GM23338 (cell line): ENCODE measurements around the gene SVOPL. TPM values are rescaled to one million over a fixed set of nuclear protein-coding genes. Genes with fewer than 3 reads are reported as not detected.

Experiments
- ATAC-seq: fragments of 200-7000 bp; cut with Tn5 transposase; 3 replicates; pipeline ENCODE4 v1.9.1; 2020
- DNase-seq: peaks from one replicate; pipeline ENCODE4 v3.0.0-alpha.2; 2015; ENCODE audit warnings: low spot score
- H2AFZ ChIP-seq: fragments of 200-600 bp; sonication (generic); 2 replicates; pipeline ENCODE4 v1.8.0; 2016; ENCODE audit warnings: antibody characterized with exemption, mild to moderate bottlenecking, moderate library complexity
- H3F3A ChIP-seq: fragments of 200-600 bp; sonication (generic); replicated peaks from 2 replicates; pipeline ENCODE4 v1.8.0; 2017; ENCODE audit warnings: antibody characterized with exemption, mixed run types, low read depth
- H3K27ac ChIP-seq: fragments of 200-600 bp; sonication (generic); 2 replicates; pipeline ENCODE4 v1.6.1; 2016; ENCODE audit warnings: low read depth
- H3K27me3 ChIP-seq: fragments of 200-600 bp; sonication (generic); 2 replicates; pipeline ENCODE4 v1.8.0; 2016; ENCODE audit warnings: mild to moderate bottlenecking, mixed run types, moderate library complexity; ENCODE audit not compliant: insufficient read depth
- H3K36me3 ChIP-seq: fragments of 200-600 bp; sonication (generic); 2 replicates; pipeline ENCODE4 v1.8.0; 2016; ENCODE audit warnings: mild to moderate bottlenecking; ENCODE audit not compliant: insufficient read depth
- H3K4me1 ChIP-seq: fragments of 200-600 bp; sonication (generic); 2 replicates; pipeline ENCODE4 v1.8.0; 2016; ENCODE audit warnings: mild to moderate bottlenecking, moderate library complexity; ENCODE audit not compliant: insufficient read depth
- H3K4me2 ChIP-seq: fragments of 200-600 bp; sonication (generic); 2 replicates; pipeline ENCODE4 v1.7.1; 2017; ENCODE audit warnings: mixed run types
- H3K4me3 ChIP-seq: fragments of 200-600 bp; sonication (generic); 2 replicates; pipeline ENCODE4 v1.6.1; 2016; ENCODE audit warnings: mixed run types
- H3K79me2 ChIP-seq: fragments of 200-600 bp; sonication (generic); replicated peaks from 2 replicates; pipeline ENCODE4 v1.8.0; 2017; ENCODE audit warnings: mild to moderate bottlenecking; ENCODE audit not compliant: insufficient read depth
- H3K9me2 ChIP-seq: fragments of 200-600 bp; sonication (generic); 2 replicates; pipeline ENCODE4 v1.8.0; 2017; ENCODE audit not compliant: insufficient read depth
- H4K20me1 ChIP-seq: fragments of 200-600 bp; sonication (generic); replicated peaks from 2 replicates; pipeline ENCODE4 v1.8.0; 2017; ENCODE audit warnings: mild to moderate bottlenecking; ENCODE audit not compliant: insufficient read depth
- H3K27ac Mint-ChIP-seq: 2 replicates; pipeline ENCODE4 v1.8.0; 2020; ENCODE audit warnings: inconsistent platforms, mild to moderate bottlenecking, moderate library complexity, mixed read lengths
- H3K27me3 Mint-ChIP-seq: 3 replicates; pipeline ENCODE4 v1.8.0; 2022; ENCODE audit warnings: low read depth, mild to moderate bottlenecking, moderate library complexity, mixed read lengths, inconsistent platforms; ENCODE audit not compliant: insufficient read depth, poor library complexity
- H3K36me3 Mint-ChIP-seq: 3 replicates; pipeline ENCODE4 v1.8.0; 2021; ENCODE audit warnings: low read depth, mild to moderate bottlenecking, inconsistent platforms, moderate library complexity, mixed read lengths
- H3K4me1 Mint-ChIP-seq: 3 replicates; pipeline ENCODE4 v1.8.0; 2020; ENCODE audit warnings: mild to moderate bottlenecking, inconsistent platforms, mixed read lengths
- H3K4me3 Mint-ChIP-seq: 3 replicates; pipeline ENCODE4 v1.8.0; 2021; ENCODE audit warnings: moderate library complexity, mild to moderate bottlenecking, inconsistent platforms, mixed read lengths
- H3K9me3 Mint-ChIP-seq: 3 replicates; pipeline ENCODE4 v1.8.0; 2020; ENCODE audit warnings: moderate library complexity, mild to moderate bottlenecking, inconsistent platforms, mixed read lengths
- CREB1 ChIP-seq: fragments of 250-450 bp; sonication (Bioruptor Pico); IDR thresholded peaks from 2 replicates; pipeline ENCODE4 v1.5.0; 2020; ENCODE audit warnings: low read depth, mild to moderate bottlenecking, moderate library complexity
- EZH2 ChIP-seq: fragments of 200-600 bp; sonication (generic); IDR thresholded peaks from one replicate; pipeline ENCODE4 v1.8.0; 2017; ENCODE audit warnings: antibody characterized with exemption, mild to moderate bottlenecking, low read depth; ENCODE audit not compliant: unreplicated experiment
- EZH2phosphoT487 ChIP-seq: fragments of 200-600 bp; sonication (generic); IDR thresholded peaks from one replicate; pipeline ENCODE4 v1.8.1; 2018; ENCODE audit warnings: antibody characterized with exemption; ENCODE audit not compliant: unreplicated experiment
- JUNB ChIP-seq: IDR thresholded peaks from one replicate; pipeline ENCODE4 v1.6.1; 2016; ENCODE audit warnings: antibody characterized with exemption; ENCODE audit not compliant: unreplicated experiment
- NANOG ChIP-seq: IDR thresholded peaks from 2 replicates; pipeline ENCODE4 v1.6.1; 2016; ENCODE audit warnings: antibody characterized with exemption, borderline replicate concordance
- POLR2AphosphoS5 ChIP-seq: IDR thresholded peaks from 2 replicates; pipeline ENCODE4 v1.6.1; 2016; ENCODE audit warnings: antibody characterized with exemption, low read depth
- STAT1 ChIP-seq: IDR thresholded peaks from one replicate; pipeline ENCODE4 v1.6.1; 2016; ENCODE audit warnings: antibody characterized with exemption; ENCODE audit not compliant: unreplicated experiment
- ZNF114 ChIP-seq: fragments of 250-450 bp; sonication (Bioruptor Pico); IDR thresholded peaks from 2 replicates; pipeline ENCODE4 v1.5.0; 2020; ENCODE audit warnings: mild to moderate bottlenecking, moderate library complexity
- ZNF331 ChIP-seq: fragments of 250-450 bp; sonication (Bioruptor Pico); IDR thresholded peaks from 2 replicates; pipeline ENCODE4 v1.5.0; 2020; ENCODE audit warnings: low read depth, mild to moderate bottlenecking, moderate library complexity
- polyA plus RNA-seq: library from polyadenylated mRNA; unstranded; fragments of >200 nt; fragmentation: Nextera tagmentation; extraction: Ambion mirVana; gene quantifications from 2 replicates; pipeline ENCODE4 v1.2.1, GENCODE V29; 2016
- total RNA-seq: library from RNA; depleted of rRNA; stranded (reverse); fragments of >200 nt; shearing (Covaris generic); gene quantifications from 2 replicates; pipeline ENCODE4 v1.2.3, GENCODE V29; 2014
- TF ChIP-seq, protein P1 (sequence below): IDR thresholded peaks from one replicate; pipeline ENCODE4 v1.6.1; 2018; ENCODE audit warnings: antibody characterized with exemption; ENCODE audit not compliant: unreplicated experiment
- TF ChIP-seq, protein P2 (sequence below): fragments of 250-450 bp; sonication (Bioruptor Pico); IDR thresholded peaks from 2 replicates; pipeline ENCODE4 v1.5.0; 2020; ENCODE audit warnings: mild to moderate bottlenecking, moderate library complexity
- TF ChIP-seq, protein P3 (sequence below): IDR thresholded peaks from 2 replicates; pipeline ENCODE4 v1.6.1; 2016; ENCODE audit warnings: antibody characterized with exemption
- TF ChIP-seq, protein P4 (sequence below), 2 experiments: fragments of 200-600 bp in 1 of 2; sonication (generic) in 1 of 2; conservative IDR thresholded peaks; 2 replicates each; pipeline versions ENCODE4 v1.5.1 to v1.6.1; 2016 to 2017; ENCODE audit warnings: antibody characterized with exemption in 2 of 2, low read depth in 2 of 2, mild to moderate bottlenecking in 2 of 2, moderate library complexity in 1 of 2

SVOPL gene
- total and polyA plus RNA-seq, 2 experiments from 2014 or later, result 1.4 to 2.1 TPM

DNA sequence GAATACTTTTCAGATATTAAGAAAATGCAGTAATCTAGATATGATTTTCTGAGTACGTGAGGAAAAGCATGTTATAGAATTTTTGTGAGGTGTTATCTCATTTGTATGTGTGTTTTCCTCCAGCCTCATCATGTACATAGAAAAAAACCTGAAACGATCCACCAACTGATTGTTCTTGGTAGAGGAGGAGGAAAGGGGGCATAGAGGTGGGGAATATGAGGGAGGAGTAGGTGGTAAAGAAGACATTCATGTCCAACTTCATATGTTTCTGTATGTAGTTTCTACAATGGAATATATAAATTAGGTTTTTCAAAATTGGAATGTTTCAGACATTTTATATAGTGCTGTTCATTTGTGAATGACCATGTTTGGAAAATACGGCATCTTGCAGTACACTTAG, 131.7 kb downstream of the SVOPL start:
- no peaks in the 10 kb centered on the region for H3K27me3 ChIP-seq
- H3K27ac Mint-ChIP-seq, result no peak overlapping the region; the same call in 1 of the 2 replicates
- no peaks in the 10 kb centered on the region for H3K4me1 ChIP-seq
- no peak overlapping the region for H3K4me2 ChIP-seq
- 0 out of 2 replicates have a peak, but pooled peaks cover 2% of the 10 kb centered on the region for H3K9me2 ChIP-seq
- peaks cover 22% of the 10 kb centered on the region for H3K79me2 ChIP-seq
- TF ChIP-seq, protein P1, sequence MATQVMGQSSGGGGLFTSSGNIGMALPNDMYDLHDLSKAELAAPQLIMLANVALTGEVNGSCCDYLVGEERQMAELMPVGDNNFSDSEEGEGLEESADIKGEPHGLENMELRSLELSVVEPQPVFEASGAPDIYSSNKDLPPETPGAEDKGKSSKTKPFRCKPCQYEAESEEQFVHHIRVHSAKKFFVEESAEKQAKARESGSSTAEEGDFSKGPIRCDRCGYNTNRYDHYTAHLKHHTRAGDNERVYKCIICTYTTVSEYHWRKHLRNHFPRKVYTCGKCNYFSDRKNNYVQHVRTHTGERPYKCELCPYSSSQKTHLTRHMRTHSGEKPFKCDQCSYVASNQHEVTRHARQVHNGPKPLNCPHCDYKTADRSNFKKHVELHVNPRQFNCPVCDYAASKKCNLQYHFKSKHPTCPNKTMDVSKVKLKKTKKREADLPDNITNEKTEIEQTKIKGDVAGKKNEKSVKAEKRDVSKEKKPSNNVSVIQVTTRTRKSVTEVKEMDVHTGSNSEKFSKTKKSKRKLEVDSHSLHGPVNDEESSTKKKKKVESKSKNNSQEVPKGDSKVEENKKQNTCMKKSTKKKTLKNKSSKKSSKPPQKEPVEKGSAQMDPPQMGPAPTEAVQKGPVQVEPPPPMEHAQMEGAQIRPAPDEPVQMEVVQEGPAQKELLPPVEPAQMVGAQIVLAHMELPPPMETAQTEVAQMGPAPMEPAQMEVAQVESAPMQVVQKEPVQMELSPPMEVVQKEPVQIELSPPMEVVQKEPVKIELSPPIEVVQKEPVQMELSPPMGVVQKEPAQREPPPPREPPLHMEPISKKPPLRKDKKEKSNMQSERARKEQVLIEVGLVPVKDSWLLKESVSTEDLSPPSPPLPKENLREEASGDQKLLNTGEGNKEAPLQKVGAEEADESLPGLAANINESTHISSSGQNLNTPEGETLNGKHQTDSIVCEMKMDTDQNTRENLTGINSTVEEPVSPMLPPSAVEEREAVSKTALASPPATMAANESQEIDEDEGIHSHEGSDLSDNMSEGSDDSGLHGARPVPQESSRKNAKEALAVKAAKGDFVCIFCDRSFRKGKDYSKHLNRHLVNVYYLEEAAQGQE, result no peak
- TF ChIP-seq CREB1 (CRISPR knock-in tag), result no peak
- TF ChIP-seq, protein P2, sequence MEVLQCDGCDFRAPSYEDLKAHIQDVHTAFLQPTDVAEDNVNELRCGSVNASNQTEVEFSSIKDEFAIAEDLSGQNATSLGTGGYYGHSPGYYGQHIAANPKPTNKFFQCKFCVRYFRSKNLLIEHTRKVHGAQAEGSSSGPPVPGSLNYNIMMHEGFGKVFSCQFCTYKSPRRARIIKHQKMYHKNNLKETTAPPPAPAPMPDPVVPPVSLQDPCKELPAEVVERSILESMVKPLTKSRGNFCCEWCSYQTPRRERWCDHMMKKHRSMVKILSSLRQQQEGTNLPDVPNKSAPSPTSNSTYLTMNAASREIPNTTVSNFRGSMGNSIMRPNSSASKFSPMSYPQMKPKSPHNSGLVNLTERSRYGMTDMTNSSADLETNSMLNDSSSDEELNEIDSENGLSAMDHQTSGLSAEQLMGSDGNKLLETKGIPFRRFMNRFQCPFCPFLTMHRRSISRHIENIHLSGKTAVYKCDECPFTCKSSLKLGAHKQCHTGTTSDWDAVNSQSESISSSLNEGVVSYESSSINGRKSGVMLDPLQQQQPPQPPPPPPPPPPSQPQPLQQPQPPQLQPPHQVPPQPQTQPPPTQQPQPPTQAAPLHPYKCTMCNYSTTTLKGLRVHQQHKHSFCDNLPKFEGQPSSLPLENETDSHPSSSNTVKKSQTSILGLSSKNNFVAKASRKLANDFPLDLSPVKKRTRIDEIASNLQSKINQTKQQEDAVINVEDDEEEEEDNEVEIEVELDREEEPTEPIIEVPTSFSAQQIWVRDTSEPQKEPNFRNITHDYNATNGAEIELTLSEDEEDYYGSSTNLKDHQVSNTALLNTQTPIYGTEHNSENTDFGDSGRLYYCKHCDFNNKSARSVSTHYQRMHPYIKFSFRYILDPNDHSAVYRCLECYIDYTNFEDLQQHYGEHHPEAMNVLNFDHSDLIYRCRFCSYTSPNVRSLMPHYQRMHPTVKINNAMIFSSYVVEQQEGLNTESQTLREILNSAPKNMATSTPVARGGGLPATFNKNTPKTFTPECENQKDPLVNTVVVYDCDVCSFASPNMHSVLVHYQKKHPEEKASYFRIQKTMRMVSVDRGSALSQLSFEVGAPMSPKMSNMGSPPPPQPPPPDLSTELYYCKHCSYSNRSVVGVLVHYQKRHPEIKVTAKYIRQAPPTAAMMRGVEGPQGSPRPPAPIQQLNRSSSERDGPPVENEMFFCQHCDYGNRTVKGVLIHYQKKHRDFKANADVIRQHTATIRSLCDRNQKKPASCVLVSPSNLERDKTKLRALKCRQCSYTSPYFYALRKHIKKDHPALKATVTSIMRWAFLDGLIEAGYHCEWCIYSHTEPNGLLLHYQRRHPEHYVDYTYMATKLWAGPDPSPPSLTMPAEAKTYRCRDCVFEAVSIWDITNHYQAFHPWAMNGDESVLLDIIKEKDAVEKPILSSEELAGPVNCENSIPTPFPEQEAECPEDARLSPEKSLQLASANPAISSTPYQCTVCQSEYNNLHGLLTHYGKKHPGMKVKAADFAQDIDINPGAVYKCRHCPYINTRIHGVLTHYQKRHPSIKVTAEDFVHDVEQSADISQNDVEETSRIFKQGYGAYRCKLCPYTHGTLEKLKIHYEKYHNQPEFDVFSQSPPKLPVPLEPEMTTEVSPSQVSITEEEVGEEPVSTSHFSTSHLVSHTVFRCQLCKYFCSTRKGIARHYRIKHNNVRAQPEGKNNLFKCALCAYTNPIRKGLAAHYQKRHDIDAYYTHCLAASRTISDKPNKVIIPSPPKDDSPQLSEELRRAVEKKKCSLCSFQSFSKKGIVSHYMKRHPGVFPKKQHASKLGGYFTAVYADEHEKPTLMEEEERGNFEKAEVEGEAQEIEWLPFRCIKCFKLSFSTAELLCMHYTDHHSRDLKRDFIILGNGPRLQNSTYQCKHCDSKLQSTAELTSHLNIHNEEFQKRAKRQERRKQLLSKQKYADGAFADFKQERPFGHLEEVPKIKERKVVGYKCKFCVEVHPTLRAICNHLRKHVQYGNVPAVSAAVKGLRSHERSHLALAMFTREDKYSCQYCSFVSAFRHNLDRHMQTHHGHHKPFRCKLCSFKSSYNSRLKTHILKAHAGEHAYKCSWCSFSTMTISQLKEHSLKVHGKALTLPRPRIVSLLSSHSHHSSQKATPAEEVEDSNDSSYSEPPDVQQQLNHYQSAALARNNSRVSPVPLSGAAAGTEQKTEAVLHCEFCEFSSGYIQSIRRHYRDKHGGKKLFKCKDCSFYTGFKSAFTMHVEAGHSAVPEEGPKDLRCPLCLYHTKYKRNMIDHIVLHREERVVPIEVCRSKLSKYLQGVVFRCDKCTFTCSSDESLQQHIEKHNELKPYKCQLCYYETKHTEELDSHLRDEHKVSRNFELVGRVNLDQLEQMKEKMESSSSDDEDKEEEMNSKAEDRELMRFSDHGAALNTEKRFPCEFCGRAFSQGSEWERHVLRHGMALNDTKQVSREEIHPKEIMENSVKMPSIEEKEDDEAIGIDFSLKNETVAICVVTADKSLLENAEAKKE (CRISPR knock-in tag), result no peak
- no peak for TF ChIP-seq POLR2AphosphoS5
- TF ChIP-seq STAT1, result no peak
- TF ChIP-seq ZNF331, result no peak
- TF ChIP-seq EZH2, result no peak
- no peak for TF ChIP-seq JUNB
- no peak for TF ChIP-seq EZH2phosphoT487
- no peak for TF ChIP-seq NANOG
- no peak for TF ChIP-seq ZNF114
- TF ChIP-seq, protein P3, sequence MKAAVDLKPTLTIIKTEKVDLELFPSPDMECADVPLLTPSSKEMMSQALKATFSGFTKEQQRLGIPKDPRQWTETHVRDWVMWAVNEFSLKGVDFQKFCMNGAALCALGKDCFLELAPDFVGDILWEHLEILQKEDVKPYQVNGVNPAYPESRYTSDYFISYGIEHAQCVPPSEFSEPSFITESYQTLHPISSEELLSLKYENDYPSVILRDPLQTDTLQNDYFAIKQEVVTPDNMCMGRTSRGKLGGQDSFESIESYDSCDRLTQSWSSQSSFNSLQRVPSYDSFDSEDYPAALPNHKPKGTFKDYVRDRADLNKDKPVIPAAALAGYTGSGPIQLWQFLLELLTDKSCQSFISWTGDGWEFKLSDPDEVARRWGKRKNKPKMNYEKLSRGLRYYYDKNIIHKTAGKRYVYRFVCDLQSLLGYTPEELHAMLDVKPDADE, result no peak
- TF ChIP-seq, protein P4, sequence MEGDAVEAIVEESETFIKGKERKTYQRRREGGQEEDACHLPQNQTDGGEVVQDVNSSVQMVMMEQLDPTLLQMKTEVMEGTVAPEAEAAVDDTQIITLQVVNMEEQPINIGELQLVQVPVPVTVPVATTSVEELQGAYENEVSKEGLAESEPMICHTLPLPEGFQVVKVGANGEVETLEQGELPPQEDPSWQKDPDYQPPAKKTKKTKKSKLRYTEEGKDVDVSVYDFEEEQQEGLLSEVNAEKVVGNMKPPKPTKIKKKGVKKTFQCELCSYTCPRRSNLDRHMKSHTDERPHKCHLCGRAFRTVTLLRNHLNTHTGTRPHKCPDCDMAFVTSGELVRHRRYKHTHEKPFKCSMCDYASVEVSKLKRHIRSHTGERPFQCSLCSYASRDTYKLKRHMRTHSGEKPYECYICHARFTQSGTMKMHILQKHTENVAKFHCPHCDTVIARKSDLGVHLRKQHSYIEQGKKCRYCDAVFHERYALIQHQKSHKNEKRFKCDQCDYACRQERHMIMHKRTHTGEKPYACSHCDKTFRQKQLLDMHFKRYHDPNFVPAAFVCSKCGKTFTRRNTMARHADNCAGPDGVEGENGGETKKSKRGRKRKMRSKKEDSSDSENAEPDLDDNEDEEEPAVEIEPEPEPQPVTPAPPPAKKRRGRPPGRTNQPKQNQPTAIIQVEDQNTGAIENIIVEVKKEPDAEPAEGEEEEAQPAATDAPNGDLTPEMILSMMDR (conservative IDR thresholded peaks at IDR 0.05; ENCODE audit: low read depth in 2 of 2), result no peak
- peaks cover 96% of the 10 kb centered on the region for H3K36me3 Mint-ChIP-seq
- 0 out of 2 replicates have a peak, but pooled peaks cover 5% of the 10 kb centered on the region for H3F3A ChIP-seq
- peaks cover 85% of the 10 kb centered on the region for H3K36me3 ChIP-seq
- H3K4me3 Mint-ChIP-seq, result no peak overlapping the region
- H3K4me1 Mint-ChIP-seq, result no peaks in the 10 kb centered on the region
- H2AFZ ChIP-seq, result no peak overlapping the region
- H3K27me3 Mint-ChIP-seq, result peaks cover 7% of the 10 kb centered on the region
- ATAC-seq (no peak), DNase-seq (no peak)
- H4K20me1 ChIP-seq, result no peaks in the 10 kb centered on the region
- H3K4me3 ChIP-seq, result no peak overlapping the region
- no peak overlapping the region for H3K27ac ChIP-seq
- peaks cover 28% of the 10 kb centered on the region for H3K9me3 Mint-ChIP-seq
